Karpas-422 (cell line): ENCODE data around the gene FAM83G. TPM values are rescaled to one million over a fixed set of nuclear protein-coding genes. Genes with fewer than 3 reads are reported as not detected.

ENCODE experiments used
- DNase-seq: peaks from one replicate; pipeline ENCODE4 v3.0.0-alpha.2; 2015
- H2AFZ ChIP-seq: fragments of 200-600 bp; sonication (generic); 2 replicates; pipeline ENCODE4 v1.6.1; 2014; ENCODE audit warnings: antibody characterized with exemption, low read length, mixed read lengths
- H3K27ac ChIP-seq: fragments of 200-600 bp; sonication (generic); 2 replicates; pipeline ENCODE4 v1.5.1; 2014; ENCODE audit warnings: mild to moderate bottlenecking, low read length, moderate library complexity
- H3K27me3 ChIP-seq: fragments of 200-600 bp; sonication (generic); 2 replicates; pipeline ENCODE4 v1.6.1; 2014; ENCODE audit warnings: low read length, mixed read lengths
- H3K36me3 ChIP-seq: fragments of 200-600 bp; sonication (generic); 2 replicates; pipeline ENCODE4 v1.6.1; 2014; ENCODE audit warnings: low read length, mixed read lengths; ENCODE audit not compliant: insufficient read depth
- H3K4me1 ChIP-seq: fragments of 200-600 bp; sonication (generic); 2 replicates; pipeline ENCODE4 v1.6.1; 2014; ENCODE audit warnings: mild to moderate bottlenecking, low read length, mixed read lengths
- H3K4me2 ChIP-seq: fragments of 200-600 bp; sonication (generic); 2 replicates; pipeline ENCODE4 v1.6.1; 2014; ENCODE audit warnings: low read length, low read depth, mild to moderate bottlenecking; ENCODE audit not compliant: poor library complexity, severe bottlenecking
- H3K4me3 ChIP-seq: fragments of 200-600 bp; sonication (generic); 2 replicates; pipeline ENCODE4 v1.5.1; 2014; ENCODE audit warnings: mild to moderate bottlenecking, antibody characterized with exemption, low read length, mixed read lengths
- H3K79me2 ChIP-seq: fragments of 200-600 bp; sonication (generic); 2 replicates; pipeline ENCODE4 v1.6.1; 2014; ENCODE audit warnings: mild to moderate bottlenecking, low read length, mixed read lengths
- H3K9ac ChIP-seq: fragments of 200-600 bp; sonication (generic); 2 replicates; pipeline ENCODE4 v1.6.0; 2014; ENCODE audit warnings: low read length
- H3K9me2 ChIP-seq: fragments of 200-600 bp; sonication (generic), shearing (Covaris generic); replicated peaks from 2 replicates; pipeline ENCODE4 v1.6.0; 2014; ENCODE audit warnings: mild to moderate bottlenecking, low read length, moderate library complexity; ENCODE audit not compliant: insufficient read depth
- H3K9me3 ChIP-seq: fragments of 300-700, 200-600 bp; sonication (generic); 2 replicates; pipeline ENCODE4 v1.6.1; 2014; ENCODE audit warnings: low read length, mixed read lengths
- H4K20me1 ChIP-seq: fragments of 200-600 bp; sonication (generic); 2 replicates; pipeline ENCODE4 v1.6.1; 2014; ENCODE audit warnings: mild to moderate bottlenecking, antibody characterized with exemption, low read length, low read depth; ENCODE audit not compliant: insufficient read depth
- total RNA-seq: library from RNA; depleted of rRNA; stranded (reverse); fragments of >200 nt; shearing (Covaris generic); gene quantifications from 2 replicates; pipeline ENCODE4 v1.2.3, GENCODE V29; 2014; ENCODE audit warnings: low replicate concordance

Gene FAM83G
- total RNA-seq, 1 experiment from 2014 or later: 9.2 TPM

- Histone ChIP-seq H3K4me1 (no peaks in the 10 kb centered on the region), H3K4me2 (no peak overlapping the region), H3K4me3 (no peak overlapping the region), H3K9me3 (no peaks in the 10 kb centered on the region), H3K79me2 (no peaks in the 10 kb centered on the region), H3K27me3 (no peaks in the 10 kb centered on the region), H2AFZ (no peak overlapping the region), H3K9ac (no peak overlapping the region), H4K20me1 (no peaks in the 10 kb centered on the region), H3K27ac (no peak overlapping the region), H3K9me2 (no peaks in the 10 kb centered on the region), H3K36me3 (no peaks in the 10 kb centered on the region)
- DNase-seq: no peak
These were observed 36.2 kb downstream of the FAM83G start for GRCh38 chr17:18968345-18968744.

- no peaks in the 10 kb centered on the region for H3K27me3 ChIP-seq
- H3K9ac ChIP-seq: no peak overlapping the region
- H3K36me3 ChIP-seq: no peaks in the 10 kb centered on the region
- no peak overlapping the region for H3K4me3 ChIP-seq
- no peaks in the 10 kb centered on the region for H3K4me1 ChIP-seq
- no peak for DNase-seq
- H3K9me3 ChIP-seq: no peaks in the 10 kb centered on the region
- H3K79me2 ChIP-seq: no peaks in the 10 kb centered on the region
- H3K9me2 ChIP-seq: no peaks in the 10 kb centered on the region
- H3K4me2 ChIP-seq: no peak overlapping the region
- H3K27ac ChIP-seq: no peak overlapping the region
- H2AFZ ChIP-seq: no peak overlapping the region
- H4K20me1 ChIP-seq: no peaks in the 10 kb centered on the region
These were observed 36.6 kb downstream of the FAM83G start for GRCh38 chr17:18967916-18968315.

- Histone ChIP-seq H3K4me1 (no peaks in the 10 kb centered on the region), H3K36me3 (no peaks in the 10 kb centered on the region), H3K27ac (no peak overlapping the region), H3K79me2 (no peaks in the 10 kb centered on the region), H4K20me1 (no peaks in the 10 kb centered on the region), H3K4me3 (no peak overlapping the region), H3K4me2 (no peak overlapping the region), H3K27me3 (no peaks in the 10 kb centered on the region), H2AFZ (no peak overlapping the region), H3K9ac (no peak overlapping the region), H3K9me2 (no peaks in the 10 kb centered on the region), H3K9me3 (no peaks in the 10 kb centered on the region)
- DNase-seq: no peak
These were observed 37.5 kb downstream of the FAM83G start for GRCh38 chr17:18966831-18967624.

- Histone ChIP-seq H3K36me3 (no peaks in the 10 kb centered on the region), H3K27me3 (no peaks in the 10 kb centered on the region), H3K79me2 (no peaks in the 10 kb centered on the region), H3K4me1 (no peaks in the 10 kb centered on the region), H3K4me2 (no peak overlapping the region), H3K9me2 (no peaks in the 10 kb centered on the region), H3K27ac (no peak overlapping the region), H3K9ac (no peak overlapping the region), H2AFZ (no peak overlapping the region), H3K4me3 (no peak overlapping the region), H3K9me3 (no peaks in the 10 kb centered on the region), H4K20me1 (no peaks in the 10 kb centered on the region)
- no peak for DNase-seq
These were observed 38.9 kb downstream of the FAM83G start for GRCh38 chr17:18965530-18966236.

- Histone ChIP-seq H3K9me2 (no peaks in the 10 kb centered on the region), H4K20me1 (no peaks in the 10 kb centered on the region), H3K27ac (no peak overlapping the region), H3K9ac (no peak overlapping the region), H3K36me3 (no peaks in the 10 kb centered on the region), H3K79me2 (no peaks in the 10 kb centered on the region), H3K4me1 (no peaks in the 10 kb centered on the region), H3K4me2 (no peak overlapping the region), H2AFZ (no peak overlapping the region), H3K27me3 (no peaks in the 10 kb centered on the region), H3K9me3 (no peaks in the 10 kb centered on the region), H3K4me3 (no peak overlapping the region)
- DNase-seq: no peak
These were observed 40.0 kb downstream of the FAM83G start for GRCh38 chr17:18964550-18964949.

- H3K9me2 ChIP-seq: no peaks in the 10 kb centered on the region
- H3K27me3 ChIP-seq: no peaks in the 10 kb centered on the region
- H3K79me2 ChIP-seq: no peaks in the 10 kb centered on the region
- H3K4me1 ChIP-seq: no peaks in the 10 kb centered on the region
- H2AFZ ChIP-seq: no peak overlapping the region
- no peaks in the 10 kb centered on the region for H3K36me3 ChIP-seq
- no peak overlapping the region for H3K4me2 ChIP-seq
- no peaks in the 10 kb centered on the region for H3K9me3 ChIP-seq
- no peaks in the 10 kb centered on the region for H4K20me1 ChIP-seq
- H3K27ac ChIP-seq: no peak overlapping the region
- H3K9ac ChIP-seq: no peak overlapping the region
- no peak for DNase-seq
- no peak overlapping the region for H3K4me3 ChIP-seq
These were observed 40.6 kb downstream of the FAM83G start for GRCh38 chr17:18964018-18964351.

GRCh38 chr17:18963126-18964017 lies 41.2 kb downstream of the FAM83G start:
- Histone ChIP-seq H4K20me1 (no peaks in the 10 kb centered on the region), H3K27ac (no peak overlapping the region), H3K36me3 (no peaks in the 10 kb centered on the region), H3K4me2 (no peak overlapping the region), H3K9me3 (no peaks in the 10 kb centered on the region), H3K9ac (no peak overlapping the region), H2AFZ (no peak overlapping the region), H3K9me2 (no peaks in the 10 kb centered on the region), H3K27me3 (no peaks in the 10 kb centered on the region), H3K4me3 (no peak overlapping the region), H3K4me1 (no peaks in the 10 kb centered on the region), H3K79me2 (no peaks in the 10 kb centered on the region)
- no peak for DNase-seq

- Histone ChIP-seq H3K9me2 (no peaks in the 10 kb centered on the region), H3K9me3 (no peaks in the 10 kb centered on the region), H3K27ac (no peak overlapping the region), H3K4me1 (no peaks in the 10 kb centered on the region), H3K36me3 (no peaks in the 10 kb centered on the region), H4K20me1 (no peaks in the 10 kb centered on the region), H3K9ac (no peak overlapping the region), H3K27me3 (no peaks in the 10 kb centered on the region), H3K4me3 (no peak overlapping the region), H2AFZ (no peak overlapping the region), H3K4me2 (no peak overlapping the region), H3K79me2 (no peaks in the 10 kb centered on the region)
- no peak for DNase-seq
These were observed 42.1 kb downstream of the FAM83G start for GRCh38 chr17:18962494-18962815.
